Daoy (cell line): ENCODE results near the gene ASPSCR1. TPM values are rescaled to one million over a fixed set of nuclear protein-coding genes. Genes with fewer than 3 reads are reported as not detected.
"Not testable (repeated sequence)": the region's sequence is repeated elsewhere in the genome, so short reads cannot be mapped to it uniquely, and the experiment has no call there.

ENCODE experiments used
- DNase-seq: peaks from one replicate; pipeline ENCODE4 v3.0.0-alpha.2; 2015; ENCODE audit warnings: low read depth
- total RNA-seq: library from RNA; depleted of rRNA; stranded (reverse); fragments of >200 nt; shearing (Covaris generic); gene quantifications from 2 replicates; pipeline ENCODE4 v1.2.3, GENCODE V29; 2014

The ASPSCR1 gene
- total RNA-seq, 1 experiment from 2014 or later, result 41.3 TPM

GRCh38 chr17:81940538-81941483, 36.6 kb upstream of the ASPSCR1 start:
- DNase-seq, result no peak

GRCh38 chr17:81941484-81942166, 35.8 kb upstream of the ASPSCR1 start:
- no peak for DNase-seq

GRCh38 chr17:81942167-81942553, 35.3 kb upstream of the ASPSCR1 start:
- DNase-seq, result no peak

GRCh38 chr17:81944858-81945257, 32.6 kb upstream of the ASPSCR1 start:
- DNase-seq, result no peak

- no peak for DNase-seq
These were observed 30.2 kb upstream of the ASPSCR1 start, which contains the start of gene MYADML2 for GRCh38 chr17:81947189-81947588. MYADML2 (minus strand) TSS chr17:81947233; CDS start chr17:81941741, 5,492 bp downstream.

- no peak for DNase-seq
These were observed 28.6 kb upstream of the ASPSCR1 start for GRCh38 chr17:81948635-81949378.

DNA sequence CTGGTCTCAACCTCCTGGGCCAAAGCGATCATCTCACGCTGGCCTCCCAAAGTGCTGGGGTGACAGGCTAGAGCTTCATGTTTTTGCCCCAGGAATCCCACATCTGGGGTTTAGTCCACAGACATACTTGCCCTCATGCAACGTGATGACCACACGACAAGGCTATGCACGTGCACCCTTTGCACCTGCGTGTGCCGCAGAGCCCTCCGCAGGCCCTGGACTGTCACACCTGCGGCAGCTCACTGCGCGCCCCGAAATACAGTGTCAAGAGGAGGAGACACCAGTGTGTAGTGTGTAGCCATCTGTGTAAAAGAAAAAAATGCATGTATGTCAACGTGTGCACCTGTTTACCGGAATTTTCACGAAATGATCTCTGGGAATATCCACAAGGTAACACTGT, 26.9 kb upstream of the ASPSCR1 start:
- DNase-seq, result no peak

- DNase-seq, result no peak
These were observed 25.4 kb upstream of the ASPSCR1 start for GRCh38 chr17:81951785-81952684.

DNA sequence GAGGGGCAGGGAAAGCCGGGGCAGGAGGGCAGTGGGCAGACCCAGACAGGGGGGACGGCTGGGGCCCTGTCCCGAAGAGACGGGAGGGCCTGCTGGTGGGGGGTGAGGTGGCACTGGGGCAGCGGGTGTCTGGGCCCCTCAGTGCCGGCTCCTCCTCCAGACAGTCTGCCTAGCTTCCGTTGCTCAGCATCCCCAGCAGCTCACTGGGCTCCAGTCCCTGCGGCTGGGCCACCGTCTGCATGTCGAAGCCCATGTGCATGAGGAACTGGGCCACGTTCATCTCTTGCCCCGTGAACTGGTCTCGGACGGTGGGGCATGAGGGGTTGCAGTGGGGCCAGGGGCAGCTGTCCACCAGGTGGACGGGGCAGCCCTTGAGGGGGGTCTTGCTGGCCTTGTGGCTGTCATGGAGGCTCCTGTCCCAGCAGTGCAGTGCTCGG, 24.6 kb upstream of the ASPSCR1 start:
- DNase-seq, result no peak

DNA sequence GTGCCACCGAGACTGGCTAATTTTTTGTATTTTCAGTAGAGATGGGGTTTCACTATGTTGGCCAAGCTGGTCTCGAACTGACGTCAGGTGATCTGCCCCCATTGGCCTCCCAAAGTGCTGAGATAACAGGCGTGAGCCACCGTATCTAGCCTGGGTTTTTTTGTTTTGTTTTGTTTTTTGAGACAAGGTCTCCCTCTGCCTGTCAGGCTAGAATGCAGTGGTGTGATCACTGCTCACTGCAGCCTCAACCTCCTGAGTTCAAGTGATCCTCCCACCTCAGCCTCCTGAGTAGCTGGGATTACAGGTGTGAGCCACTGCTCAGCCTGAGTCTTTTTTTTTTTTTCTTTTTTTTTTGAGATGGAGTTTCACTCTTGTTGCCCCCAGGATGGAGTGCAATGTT, 24.0 kb upstream of the ASPSCR1 start:
- not testable (repeated sequence) for DNase-seq

DNA sequence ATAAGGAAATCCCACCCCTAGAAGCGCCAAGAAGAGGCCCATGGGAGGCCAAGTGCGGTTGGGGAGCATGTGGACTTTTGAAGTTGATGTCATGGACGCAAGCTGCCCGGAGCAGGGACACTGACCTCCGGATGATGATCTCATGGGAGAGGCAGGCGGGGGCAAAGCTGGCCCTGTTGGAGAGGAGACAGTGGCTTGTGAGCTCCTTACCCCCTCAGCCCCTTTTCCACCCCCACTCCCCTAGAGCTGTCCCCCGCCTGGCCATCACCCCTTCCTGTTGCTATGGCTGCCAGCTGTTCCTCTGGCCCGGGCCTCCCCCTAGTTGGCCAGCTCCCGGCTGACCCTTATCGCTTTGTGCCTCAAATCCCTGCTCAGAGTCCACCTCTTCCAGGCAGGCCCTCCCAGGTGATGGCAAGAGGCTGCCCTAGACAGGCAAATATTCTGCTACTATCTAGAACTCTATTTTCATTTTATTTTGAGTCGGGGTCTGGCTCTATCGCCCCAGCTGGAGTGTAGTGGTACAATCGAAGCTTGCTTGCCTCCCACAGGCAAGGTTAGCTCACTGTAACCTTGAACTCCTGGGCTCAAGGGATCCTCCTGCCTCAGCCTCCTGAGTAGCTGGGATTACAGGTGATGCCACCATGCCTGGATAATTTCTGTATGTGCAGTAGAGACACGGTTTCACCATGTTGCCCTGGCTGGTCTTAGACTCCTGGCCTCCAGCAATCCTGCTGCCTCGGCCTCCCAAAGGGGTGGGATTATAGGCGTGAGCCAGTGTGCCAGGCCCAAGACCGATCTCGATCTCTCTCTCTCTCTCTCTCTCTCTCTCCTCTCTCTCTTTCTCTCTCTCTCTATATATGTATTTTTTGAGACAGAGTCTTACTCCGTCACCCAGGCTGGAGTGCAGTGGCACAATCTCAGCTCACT, 23.0 kb upstream of the ASPSCR1 start:
- no peak for DNase-seq

- no peak for DNase-seq
These were observed 22.3 kb upstream of the ASPSCR1 start for GRCh38 chr17:81955058-81955681.

DNA sequence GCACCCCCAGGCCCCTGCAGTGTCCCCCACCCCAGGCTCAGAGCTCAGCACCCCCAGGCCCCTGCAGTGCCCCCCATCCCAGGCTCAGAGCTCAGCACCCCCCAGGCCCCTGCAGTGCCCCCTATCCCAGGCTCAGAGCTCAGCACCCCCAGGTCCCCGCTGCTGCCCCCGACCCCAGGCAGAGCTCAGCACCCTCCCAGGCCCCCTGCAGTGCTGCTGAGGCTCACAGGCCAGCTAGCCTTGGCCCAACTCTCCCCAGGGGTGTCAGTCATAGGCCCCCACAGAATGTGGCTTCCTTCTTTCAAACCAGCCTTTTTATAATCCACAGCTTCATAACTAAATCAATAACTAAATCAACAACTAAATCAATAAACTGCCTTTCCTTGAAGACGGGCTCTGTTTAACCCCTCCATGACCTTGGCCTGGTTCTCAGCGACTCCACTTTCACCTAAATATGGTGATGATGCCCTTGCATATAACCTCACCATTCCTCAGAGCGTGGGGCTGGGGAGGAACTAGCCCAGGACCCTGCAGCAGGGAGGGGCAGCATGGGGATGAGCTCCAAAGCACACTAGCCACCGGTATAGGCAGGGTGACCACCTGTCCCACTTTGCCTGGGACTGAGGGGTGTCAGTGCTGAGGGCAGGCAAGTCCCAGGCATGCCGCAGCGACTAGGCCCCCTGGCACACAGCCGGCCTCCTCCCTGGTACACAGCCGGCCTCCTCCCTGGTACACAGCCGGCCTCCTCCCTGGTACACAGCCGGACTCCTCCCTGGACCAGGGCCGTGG, 21.5 kb upstream of the ASPSCR1 start:
- DNase-seq, result no peak

- no peak for DNase-seq
These were observed 20.5 kb upstream of the ASPSCR1 start for GRCh38 chr17:81956607-81957589.

DNA sequence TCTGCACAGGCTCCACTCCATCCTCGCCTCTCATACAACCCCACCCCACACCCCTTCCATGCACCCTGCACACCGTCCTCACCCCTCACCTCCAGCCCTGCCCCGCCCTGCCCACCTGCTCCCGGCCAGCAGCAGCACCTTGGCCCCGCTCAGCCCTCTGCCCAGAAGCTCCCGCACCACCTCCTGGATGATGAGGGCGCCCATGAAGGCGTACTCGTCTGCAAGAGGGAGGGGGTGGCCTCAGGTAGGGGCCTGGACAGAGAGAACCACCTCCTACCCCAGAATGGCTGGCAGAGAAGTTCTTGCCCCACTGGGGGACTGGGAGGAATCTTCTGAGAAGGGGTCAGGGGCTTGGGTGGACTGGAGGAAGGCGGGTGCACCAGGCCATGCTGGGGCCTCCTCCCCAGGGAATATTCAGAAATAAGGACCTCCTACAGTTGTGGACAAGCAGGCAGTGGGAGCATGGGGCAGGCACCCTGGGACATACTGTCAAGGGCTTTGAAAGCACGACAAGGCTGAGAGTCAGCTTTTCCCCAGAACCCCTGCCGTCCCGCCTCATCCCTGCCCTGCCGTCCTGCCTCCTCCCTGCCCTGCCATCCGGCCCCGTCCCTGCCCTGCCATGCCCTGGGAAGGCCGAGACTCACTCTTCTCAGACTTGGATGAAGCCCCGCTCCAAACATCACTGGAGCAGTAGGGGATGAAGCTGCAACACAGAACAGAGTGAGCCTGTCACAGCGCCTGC, 19.6 kb upstream of the ASPSCR1 start:
- DNase-seq, result no peak

DNA sequence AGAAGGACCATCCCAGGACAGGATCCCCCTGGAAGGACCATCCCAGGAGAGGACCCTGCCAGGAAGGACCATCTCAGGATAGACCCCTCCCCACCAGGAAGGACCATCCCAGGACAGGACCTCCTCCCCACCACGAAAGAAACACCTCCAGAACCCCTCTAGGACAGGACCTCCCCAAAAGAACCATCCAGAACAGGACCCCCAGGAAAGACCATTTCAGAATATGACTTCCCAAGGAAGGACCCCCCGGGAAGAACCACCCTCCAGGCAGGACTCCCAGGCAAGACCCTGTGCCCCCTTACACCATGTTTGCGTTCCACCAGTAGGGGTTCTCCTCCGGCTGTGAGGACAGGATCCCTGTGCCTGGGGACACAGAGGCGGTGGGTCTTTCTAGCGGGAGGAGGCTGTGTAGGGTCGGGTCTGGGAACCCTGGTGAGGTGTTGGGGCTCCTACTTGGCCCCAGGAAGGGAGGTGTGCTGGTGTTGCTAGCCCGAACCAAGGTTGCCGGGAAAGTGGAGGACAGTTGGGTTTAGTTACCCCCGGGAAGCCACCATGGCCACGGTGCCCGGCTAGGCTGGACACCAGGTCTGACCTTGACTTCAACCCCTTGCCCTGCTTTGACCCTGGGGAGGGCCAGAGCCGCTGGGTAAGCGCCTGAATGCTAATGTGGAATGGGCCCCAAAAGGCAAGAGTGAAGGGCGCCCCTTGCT, 18.6 kb upstream of the ASPSCR1 start:
- no peak for DNase-seq
